HepG2 (cell line): ENCODE measurements around the gene INSR. TPM values are rescaled to one million over a fixed set of nuclear protein-coding genes. Genes with fewer than 3 reads are reported as not detected.

Experiments
- EEA1 ChIP-seq: sonication (generic); formaldehyde crosslinking; IDR thresholded peaks from 2 replicates; pipeline ENCODE4 v1.5.1; 2020; ENCODE audit warnings: mild to moderate bottlenecking, missing genetic modification reagents, borderline replicate concordance
- ELK4 ChIP-seq: sonication (generic); formaldehyde crosslinking; IDR thresholded peaks from 2 replicates; pipeline ENCODE4 v1.9.0; 2021; ENCODE audit warnings: missing genetic modification reagents, borderline replicate concordance
- GATAD2A ChIP-seq: IDR thresholded peaks from 2 replicates; pipeline ENCODE4 v1.6.1; 2016
- HDAC6 ChIP-seq: fragments of 200-600 bp; sonication (generic); IDR thresholded peaks from 2 replicates; pipeline ENCODE4 v1.7.0; 2017; ENCODE audit warnings: mild to moderate bottlenecking, antibody characterized with exemption, low read length, low read depth
- KLF16 ChIP-seq, 2 experiments: sonication (generic) in 1 of 2; formaldehyde crosslinking in 1 of 2; IDR thresholded peaks; 2 replicates each; pipeline versions ENCODE4 v1.6.1 to v1.8.0; 2016 to 2023; ENCODE audit warnings: missing genetic modification reagents in 2 of 2, missing compliant biosample characterization in 1 of 2
- MEIS2 ChIP-seq: sonication (generic); formaldehyde crosslinking; IDR thresholded peaks from 2 replicates; pipeline ENCODE4 v1.9.0; 2021; ENCODE audit warnings: mild to moderate bottlenecking, missing genetic modification reagents
- MYC ChIP-seq: sonication (generic); formaldehyde crosslinking; IDR thresholded peaks from 2 replicates; pipeline ENCODE4 v1.9.0; 2021; ENCODE audit warnings: missing genetic modification reagents, borderline replicate concordance
- NBN ChIP-seq: fragments of 450-650 bp; conservative IDR thresholded peaks from 2 replicates; pipeline ENCODE4 v1.6.1; 2017
- NFKBIZ ChIP-seq: IDR thresholded peaks from 2 replicates; pipeline ENCODE4 v1.6.1; 2018; ENCODE audit warnings: missing genetic modification reagents, missing compliant biosample characterization
- REL ChIP-seq: sonication (generic); formaldehyde crosslinking; conservative IDR thresholded peaks from 2 replicates; pipeline ENCODE4 v1.8.0; 2022; ENCODE audit warnings: mild to moderate bottlenecking, missing genetic modification reagents, moderate library complexity
- SIN3A ChIP-seq: IDR thresholded peaks from 2 replicates; pipeline ENCODE4 v1.6.1; 2011; ENCODE audit warnings: low read depth, mild to moderate bottlenecking, control low read depth, low read length, borderline replicate concordance
- SMAD9 ChIP-seq: sonication (generic); formaldehyde crosslinking; IDR thresholded peaks from 2 replicates; pipeline ENCODE4 v1.5.1; 2020; ENCODE audit warnings: mild to moderate bottlenecking, missing genetic modification reagents
- SNAI1 ChIP-seq: sonication (generic); formaldehyde crosslinking; IDR thresholded peaks from 2 replicates; pipeline ENCODE4 v1.5.0; 2020; ENCODE audit warnings: mild to moderate bottlenecking, missing genetic modification reagents, borderline replicate concordance
- SP5 ChIP-seq: IDR thresholded peaks from 2 replicates; pipeline ENCODE4 v1.6.1; 2016; ENCODE audit warnings: low read depth, borderline replicate concordance
- SRY ChIP-seq: sonication (generic); formaldehyde crosslinking; IDR thresholded peaks from 2 replicates; pipeline ENCODE4 v1.8.0; 2022; ENCODE audit warnings: mild to moderate bottlenecking, missing genetic modification reagents
- THYN1 ChIP-seq: sonication (generic); formaldehyde crosslinking; IDR thresholded peaks from 2 replicates; pipeline ENCODE4 v1.8.1; 2023; ENCODE audit warnings: low read depth, mild to moderate bottlenecking, moderate library complexity, missing genetic modification reagents, borderline replicate concordance
- XBP1 ChIP-seq: sonication (generic); formaldehyde crosslinking; IDR thresholded peaks from 2 replicates; pipeline ENCODE4 v1.5.0; 2020; ENCODE audit warnings: missing genetic modification reagents
- YEATS2 ChIP-seq: sonication (generic); formaldehyde crosslinking; IDR thresholded peaks from 2 replicates; pipeline ENCODE4 v1.4.0; 2020; ENCODE audit warnings: missing genetic modification reagents, borderline replicate concordance
- YY1 ChIP-seq: IDR thresholded peaks from 2 replicates; pipeline ENCODE4 v1.6.1; 2011; ENCODE audit warnings: low read length, low read depth, moderate library complexity, mild to moderate bottlenecking; ENCODE audit not compliant: insufficient read depth, insufficient replicate concordance
- ZNF143 ChIP-seq: sonication (generic); formaldehyde crosslinking; IDR thresholded peaks from 2 replicates; pipeline ENCODE4 v1.4.0; 2020; ENCODE audit warnings: missing genetic modification reagents
- ZNF225 ChIP-seq: sonication (generic); formaldehyde crosslinking; IDR thresholded peaks from 2 replicates; pipeline ENCODE4 v1.4.0; 2020; ENCODE audit warnings: mild to moderate bottlenecking, missing genetic modification reagents
- ZNF329 ChIP-seq: sonication (generic); formaldehyde crosslinking; IDR thresholded peaks from 2 replicates; pipeline ENCODE4 v1.9.0; 2021; ENCODE audit warnings: low read depth, mild to moderate bottlenecking, missing genetic modification reagents
- ZNF354B ChIP-seq: sonication (generic); formaldehyde crosslinking; IDR thresholded peaks from 2 replicates; pipeline ENCODE4 v1.8.0; 2022; ENCODE audit warnings: mild to moderate bottlenecking, missing genetic modification reagents
- ZNF557 ChIP-seq: sonication (generic); formaldehyde crosslinking; IDR thresholded peaks from 2 replicates; pipeline ENCODE4 v1.4.0; 2020; ENCODE audit warnings: missing genetic modification reagents
- ZNF576 ChIP-seq: sonication (generic); formaldehyde crosslinking; IDR thresholded peaks from 2 replicates; pipeline ENCODE4 v1.4.0; 2020; ENCODE audit warnings: mild to moderate bottlenecking, missing genetic modification reagents
- ZNF614 ChIP-seq: IDR thresholded peaks from 2 replicates; pipeline ENCODE4 v1.6.1; 2018; ENCODE audit warnings: missing biosample characterization, missing genetic modification reagents, inconsistent platforms, borderline replicate concordance
- ZNF639 ChIP-seq: conservative IDR thresholded peaks from 2 replicates; pipeline ENCODE4 v1.6.1; 2018; ENCODE audit warnings: missing genetic modification reagents
- ZNF644 ChIP-seq: IDR thresholded peaks from 2 replicates; pipeline ENCODE4 v1.6.1; 2016; ENCODE audit warnings: low read depth
- ZNF772 ChIP-seq: sonication (generic); formaldehyde crosslinking; IDR thresholded peaks from 2 replicates; pipeline ENCODE4 v1.5.0; 2020; ENCODE audit warnings: mild to moderate bottlenecking, missing genetic modification reagents
- polyA plus RNA-seq, 8 experiments: library from polyadenylated mRNA; depleted of rRNA in 3 of 8; stranded (reverse) in 7 of 8; unstranded in 1 of 8; fragments of >200 nt; fragmentation: Illumina TruSeq in 4 of 8; extraction: Trizol in 4 of 8; gene quantifications; 2 replicates each; pipeline versions ENCODE4 v1.2.1 to v1.2.3, GENCODE V29; 2011 to 2016; ENCODE audit warnings: low read depth in 4 of 8, missing spikeins in 1 of 8, mixed read lengths in 1 of 8; ENCODE audit not compliant: insufficient read depth in 1 of 8
- total RNA-seq, 5 experiments: library from RNA; depleted of rRNA; stranded (reverse); fragments of >200 nt; fragmentation: Illumina TruSeq; extraction: Trizol; gene quantifications; 2 replicates each; pipeline ENCODE4 v1.2.3, GENCODE V29; 2016; ENCODE audit warnings: low read depth in 1 of 5

INSR gene
- total and polyA plus RNA-seq, 2 of the 13 experiments (the other 11 are each of a cell fraction or from before 2014, with no cell fraction given) = 24.2 to 29.8 TPM

- TF ChIP-seq EEA1 (CRISPR knock-in tag) = 0 out of 2 replicates have a peak, but pooled peaks have one; percentile 44
- peak; percentile 25; the same call in 1 of the 2 replicates for TF ChIP-seq ELK4
- TF ChIP-seq KLF16 (CRISPR knock-in tag; IDR thresholded peaks at IDR 0.05) = peak in 1 of 2 experiments; percentile 49; a peak in 1 of 4 replicates
- TF ChIP-seq SRY (CRISPR knock-in tag) = peak; percentile 72; the same call in 1 of the 2 replicates
- 0 out of 2 replicates have a peak, but pooled peaks have one; percentile 64 for TF ChIP-seq ZNF354B (CRISPR knock-in tag)
- peak; percentile 80; the same call in 1 of the 2 replicates for TF ChIP-seq MYC (CRISPR knock-in tag)
- TF ChIP-seq YEATS2 (CRISPR knock-in tag) = peak; percentile 50; the same call in 1 of the 2 replicates
- TF ChIP-seq ZNF225 = peak; percentile 34; the same call in 1 of the 2 replicates
- no peak for TF ChIP-seq ZNF614 (CRISPR knock-in tag)
- TF ChIP-seq THYN1 = no peak
- TF ChIP-seq ZNF557 (CRISPR knock-in tag) = 0 out of 2 replicates have a peak, but pooled peaks have one; percentile 40
- TF ChIP-seq REL (CRISPR knock-in tag) = no peak
- TF ChIP-seq ZNF639 (CRISPR knock-in tag) = no peak
- TF ChIP-seq SIN3A = peak; percentile 83; the same call in 1 of the 2 replicates
- peak; percentile 38; the same call in 1 of the 2 replicates for TF ChIP-seq ZNF143 (CRISPR knock-in tag)
- TF ChIP-seq HDAC6 = no peak
- TF ChIP-seq SP5 = 0 out of 2 replicates have a peak, but pooled peaks have one; percentile 20
- TF ChIP-seq ZNF576 = 0 out of 2 replicates have a peak, but pooled peaks have one; percentile 56
- TF ChIP-seq NFKBIZ (CRISPR knock-in tag) = no peak
- 0 out of 2 replicates have a peak, but pooled peaks have one; percentile 18 for TF ChIP-seq ZNF772
- TF ChIP-seq SMAD9 = no peak
- TF ChIP-seq SNAI1 (CRISPR knock-in tag) = 0 out of 2 replicates have a peak, but pooled peaks have one; percentile 47
- TF ChIP-seq ZNF644 = no peak
- TF ChIP-seq MEIS2 (CRISPR knock-in tag) = peak; percentile 27
- TF ChIP-seq XBP1 (CRISPR knock-in tag) = no peak
- 0 out of 2 replicates have a peak, but pooled peaks have one; percentile 47 for TF ChIP-seq ZNF329 (CRISPR knock-in tag)
- no peak for TF ChIP-seq GATAD2A (CRISPR knock-in tag)
- no peak for TF ChIP-seq NBN
- peak; percentile 28 for TF ChIP-seq YY1
These were observed 224.9 kb downstream of the INSR start, which contains the start of gene ZNF557 (continued) for GRCh38 chr19:7069042-7069903.
